Measurements from ENCODE around the gene EEIG1.
"Not testable (repeated sequence)": the region's sequence is repeated elsewhere in the genome, so short reads cannot be mapped to it uniquely, and the experiment has no call there.

The EEIG1 gene

DNA sequence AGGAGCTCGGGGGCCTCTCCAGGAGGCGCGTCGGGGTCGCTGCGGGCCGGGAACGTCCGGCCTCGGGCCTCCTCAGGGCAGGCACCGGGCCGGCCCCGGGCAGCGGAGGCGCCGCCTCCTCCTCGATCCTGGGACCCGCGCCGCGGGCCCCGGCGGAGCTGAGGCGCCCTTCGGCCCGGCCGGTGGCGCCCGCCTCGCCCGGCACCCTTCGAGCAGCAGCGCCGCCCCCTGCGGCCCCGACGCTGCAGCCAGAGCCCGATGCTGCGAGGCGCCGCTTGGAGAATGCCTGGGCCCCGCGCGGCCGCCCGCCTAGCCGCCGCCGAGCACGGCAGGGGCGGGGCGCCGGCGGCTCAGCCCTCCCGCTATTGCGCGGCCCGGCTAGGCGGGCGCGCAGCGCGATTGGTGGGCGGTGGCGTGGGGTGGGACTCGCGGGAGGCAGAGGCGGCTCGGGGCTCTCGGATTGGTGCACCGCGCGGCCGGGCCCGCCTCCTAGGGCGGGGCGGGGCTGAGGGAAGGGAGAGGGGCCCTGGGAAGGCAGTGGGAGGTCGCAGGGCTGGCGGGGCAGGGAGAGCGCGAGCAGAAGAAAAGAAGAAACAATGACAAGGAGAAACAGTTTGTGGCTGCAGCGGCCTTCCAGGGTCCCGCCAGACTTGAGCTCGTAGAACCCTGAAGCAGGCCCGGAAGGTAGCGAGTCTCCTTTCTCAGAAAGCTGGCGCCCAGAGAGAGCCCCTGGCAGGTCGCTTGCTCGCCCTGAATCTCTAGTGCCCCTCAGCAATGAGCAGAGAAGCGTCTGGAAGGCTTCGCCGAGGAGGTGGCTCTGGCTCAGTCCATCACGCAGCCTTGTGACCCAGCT lies at the start of gene EEIG1:
TSS of gene EEIG1 (minus strand) at position 284 of the 853 bp plus-strand sequence. CDS start 852 bp downstream, outside the sequence.
- FAIRE-seq: no peak

DNA sequence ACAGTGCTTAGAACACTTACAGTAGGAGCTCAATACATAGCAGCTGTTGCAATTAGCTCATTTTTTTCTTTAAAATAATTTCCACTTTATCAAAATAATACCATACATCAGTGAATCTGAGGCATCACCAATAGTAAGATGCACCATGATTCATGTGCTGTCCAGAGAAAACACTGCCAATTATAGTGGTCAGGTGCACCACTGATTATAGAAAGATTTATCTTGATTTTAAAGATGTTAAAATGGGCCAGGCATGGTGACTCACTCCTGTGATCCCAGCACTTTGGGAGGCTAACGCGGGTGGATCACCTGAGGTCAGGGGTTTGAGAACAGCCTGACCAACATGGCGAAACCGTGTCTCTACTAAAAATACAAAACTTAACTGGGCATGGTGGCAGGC lies 46.9 kb upstream of the EEIG1 start:
- FAIRE-seq (no peak), DNase-seq (ENCODE audit: low spot score) (no peak)

More for the DNA sequence above, at the start of gene EEIG1:
- DNase-seq (ENCODE audit: low spot score): peak; percentile 98

DNA sequence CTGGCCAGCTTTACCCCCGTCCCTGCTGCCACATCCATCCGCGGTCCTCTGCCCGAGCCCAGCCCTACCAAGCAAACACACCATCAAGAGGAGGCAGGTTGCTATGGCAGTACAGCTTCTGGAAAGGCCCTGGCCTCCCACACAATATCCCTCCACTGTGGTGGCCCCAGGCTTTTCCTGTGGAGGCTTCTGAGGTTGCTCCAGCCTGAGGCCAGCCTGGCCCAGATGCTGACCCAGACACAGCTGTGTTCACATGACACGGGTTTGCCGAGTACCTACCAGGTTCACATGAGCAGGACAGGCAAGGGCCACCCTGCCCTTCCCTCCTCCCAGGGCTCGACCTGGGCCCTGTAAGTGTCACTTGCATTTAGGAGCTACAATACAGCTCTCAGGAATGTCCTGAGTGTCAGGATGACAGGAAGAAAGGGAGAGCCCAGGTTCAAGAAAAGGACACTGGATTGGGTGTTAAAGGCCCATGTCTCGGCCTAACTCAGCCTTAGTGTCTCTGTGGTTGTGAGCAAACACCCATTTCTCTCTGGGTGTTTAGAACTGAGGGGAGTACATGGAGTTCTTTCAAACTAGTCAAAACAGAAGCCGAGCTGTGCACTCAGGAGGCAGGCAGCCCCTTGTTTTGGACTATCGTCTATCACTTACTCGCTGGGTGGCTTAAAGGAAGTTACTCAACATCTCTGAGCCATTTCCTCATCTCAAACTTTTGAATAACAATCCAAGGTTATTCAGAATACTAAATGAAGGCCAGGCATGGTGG lies 46.2 kb upstream of the EEIG1 start:
- DNase-seq (ENCODE audit: low spot score) (no peak), FAIRE-seq (no peak)

DNA sequence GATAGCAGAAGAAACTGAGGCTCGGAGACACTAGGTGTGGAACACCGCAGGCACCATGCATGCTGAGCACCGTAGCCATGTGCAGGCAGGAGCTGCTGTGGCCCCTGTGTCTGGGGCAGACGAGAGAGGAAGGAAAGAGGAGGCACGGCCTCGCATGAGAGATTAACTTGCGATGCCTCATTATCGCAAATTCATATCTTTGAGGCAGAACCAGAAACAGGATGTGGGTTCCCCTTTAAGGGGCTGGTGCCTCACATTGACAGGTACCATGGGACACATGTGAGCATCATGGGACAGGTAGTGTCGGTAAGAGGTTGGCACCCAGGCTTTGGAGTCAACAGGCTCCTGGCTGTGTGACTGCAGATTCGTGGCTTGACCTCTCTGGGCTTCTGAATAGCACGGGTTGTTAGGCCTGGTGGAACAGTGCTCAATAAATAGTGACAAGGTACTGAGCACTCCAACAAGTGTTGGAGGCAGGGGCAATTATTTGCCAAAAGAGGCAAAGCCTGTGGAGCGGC lies 45.5 kb upstream of the EEIG1 start:
- no peak for DNase-seq (ENCODE audit: low spot score)
- no peak for FAIRE-seq

DNA sequence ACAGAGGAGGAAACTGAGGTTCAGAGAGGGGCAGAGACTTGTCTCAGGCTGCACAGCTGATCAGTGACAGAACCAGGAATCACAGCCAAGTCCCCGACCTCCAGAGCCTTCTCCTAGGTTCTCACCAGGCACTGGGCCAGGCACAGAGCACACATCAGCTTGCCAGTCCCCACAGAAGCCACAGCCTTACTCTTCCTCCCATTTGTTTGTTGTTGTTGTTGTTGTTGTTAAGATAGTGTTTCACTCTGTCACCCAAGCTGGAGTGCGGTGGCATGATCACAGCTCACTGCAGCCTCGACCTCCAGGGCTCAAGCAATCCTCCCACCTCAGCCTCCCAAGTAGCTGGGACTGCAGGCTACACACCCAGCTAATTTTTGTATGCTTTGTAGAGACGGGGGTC lies 44.9 kb upstream of the EEIG1 start:
- FAIRE-seq: no peak
- DNase-seq (ENCODE audit: low spot score): no peak

DNA sequence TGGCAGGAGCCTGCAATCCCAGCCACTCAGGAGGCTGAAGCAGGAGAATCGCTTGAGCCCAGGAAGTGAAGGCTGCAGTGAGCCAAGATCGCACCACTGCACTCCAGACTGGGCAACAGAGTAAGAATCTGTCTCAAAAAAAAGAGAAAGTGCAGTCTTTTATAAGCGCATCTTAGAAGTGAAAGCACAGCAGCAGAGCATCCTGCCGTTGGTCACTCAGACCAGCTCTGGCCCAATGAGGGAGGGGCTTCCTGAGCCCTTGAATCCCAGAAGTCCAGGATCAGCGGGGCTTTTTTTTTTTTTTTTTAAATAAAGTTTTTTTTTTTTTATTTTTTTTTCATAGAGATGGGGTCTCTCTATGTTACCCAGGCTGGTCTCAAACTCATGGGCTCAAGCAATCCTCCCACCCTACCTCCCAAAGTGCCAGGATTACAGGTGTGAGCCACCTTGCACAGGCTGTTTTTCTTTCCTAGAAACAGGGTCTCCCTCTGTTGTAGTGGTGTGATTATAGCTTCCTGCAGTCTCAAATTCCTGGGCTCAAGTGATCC lies 44.0 kb upstream of the EEIG1 start:
- no peak for FAIRE-seq

DNA sequence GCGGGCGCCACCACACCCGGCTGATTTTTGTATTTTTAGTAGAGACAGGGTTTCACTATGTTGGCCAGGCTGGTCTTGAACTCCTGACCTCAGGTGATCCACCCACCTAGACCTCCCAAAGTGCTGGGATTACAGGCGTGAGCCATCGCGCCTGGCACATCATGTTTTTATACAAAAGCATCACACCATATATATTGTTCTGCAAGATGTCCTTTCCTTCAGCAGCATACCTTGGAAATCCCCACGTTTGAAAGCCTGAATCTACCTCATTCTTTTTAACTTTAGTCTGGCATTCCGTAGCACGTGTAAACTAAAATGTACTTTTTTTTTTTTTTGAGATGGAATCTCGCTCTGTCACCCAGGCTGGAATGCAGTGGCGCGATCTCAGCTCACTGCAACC lies 42.9 kb upstream of the EEIG1 start:
- FAIRE-seq; DNase-seq (ENCODE audit: low spot score): not testable (repeated sequence)

More for the DNA sequence above, 44.0 kb upstream of the EEIG1 start:
- no peak for DNase-seq (ENCODE audit: low spot score)

DNA sequence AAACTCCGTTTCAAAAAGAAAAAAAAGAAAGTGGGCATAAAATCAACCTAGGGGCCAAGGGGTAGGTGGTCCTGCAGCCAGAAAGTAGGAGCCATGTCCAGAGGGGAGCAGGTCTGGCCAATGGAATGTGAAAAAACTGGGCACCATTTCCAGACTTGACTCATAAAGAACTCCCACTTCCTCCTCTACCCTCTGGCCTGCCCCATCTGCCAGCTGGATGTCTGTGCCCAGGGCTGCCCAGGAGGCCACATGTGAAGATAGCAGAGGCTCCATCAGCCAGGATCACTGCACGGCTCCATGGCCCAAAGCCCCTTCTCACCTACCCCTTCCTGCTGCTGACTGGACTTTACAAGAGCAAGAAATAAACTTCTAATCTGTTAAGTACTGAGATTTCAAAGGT lies 42.1 kb upstream of the EEIG1 start:
- no peak for DNase-seq (ENCODE audit: low spot score)
- FAIRE-seq: no peak

DNA sequence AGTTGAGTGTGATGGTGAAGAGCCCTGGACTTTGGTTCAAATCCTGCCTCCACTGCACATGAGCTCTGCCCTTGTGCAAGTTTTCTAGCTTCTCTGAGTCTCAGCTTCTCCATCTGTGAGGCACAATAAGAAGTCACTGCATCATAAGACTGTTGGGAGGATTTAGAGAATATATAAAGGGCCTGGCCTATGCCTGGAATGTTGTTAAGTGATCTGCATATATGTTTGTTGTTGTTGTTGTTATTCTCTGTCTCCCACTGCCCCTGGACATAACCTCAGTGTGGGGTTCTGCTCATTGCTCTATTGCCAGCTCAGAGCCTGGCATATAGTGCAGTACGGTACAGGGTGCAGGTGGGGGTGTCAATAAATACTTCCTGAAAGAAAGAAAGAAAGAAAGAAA lies 40.3 kb upstream of the EEIG1 start:
- FAIRE-seq: no peak
- DNase-seq (ENCODE audit: low spot score): no peak

DNA sequence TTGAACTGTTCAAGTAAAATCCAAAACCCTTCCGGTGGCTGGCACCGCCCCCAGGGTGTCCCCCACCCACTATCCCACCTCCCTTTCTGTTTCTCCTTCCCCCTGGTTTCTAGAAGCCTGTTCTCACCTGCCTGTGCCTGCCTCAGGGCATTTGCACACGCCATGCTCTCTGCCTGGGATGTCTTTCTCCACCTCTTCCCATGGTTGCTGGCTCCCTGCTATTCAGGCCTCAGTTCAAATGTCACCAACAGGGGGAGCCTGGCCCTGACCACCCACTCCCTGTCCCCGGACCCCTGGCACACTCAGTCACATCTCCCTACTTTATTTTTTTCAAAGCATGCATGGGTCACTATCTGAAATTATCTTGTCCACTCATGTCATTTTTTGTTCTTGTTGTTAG lies 39.9 kb upstream of the EEIG1 start:
- FAIRE-seq (no peak), DNase-seq (ENCODE audit: low spot score) (no peak)

DNA sequence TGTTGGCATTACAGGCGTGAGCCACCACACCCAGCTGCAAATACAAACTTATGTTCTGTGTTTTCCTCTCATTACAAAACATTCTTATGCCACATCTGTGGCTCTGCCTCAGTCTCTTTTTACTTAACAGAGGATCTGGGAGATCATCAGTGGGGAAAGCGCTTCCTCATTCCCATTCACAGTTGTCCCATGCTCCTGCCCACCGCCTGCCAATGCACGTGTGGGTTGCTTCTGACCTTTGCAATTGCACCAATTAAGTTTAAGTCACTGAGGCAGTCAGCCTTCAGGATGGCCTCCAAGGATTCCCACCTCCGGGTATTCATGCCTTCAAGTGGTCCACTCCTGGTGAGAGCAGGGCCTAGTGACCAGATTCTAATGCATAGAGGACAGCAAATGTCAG lies 34.9 kb upstream of the EEIG1 start:
- FAIRE-seq (no peak), DNase-seq (ENCODE audit: low spot score) (no peak)

DNA sequence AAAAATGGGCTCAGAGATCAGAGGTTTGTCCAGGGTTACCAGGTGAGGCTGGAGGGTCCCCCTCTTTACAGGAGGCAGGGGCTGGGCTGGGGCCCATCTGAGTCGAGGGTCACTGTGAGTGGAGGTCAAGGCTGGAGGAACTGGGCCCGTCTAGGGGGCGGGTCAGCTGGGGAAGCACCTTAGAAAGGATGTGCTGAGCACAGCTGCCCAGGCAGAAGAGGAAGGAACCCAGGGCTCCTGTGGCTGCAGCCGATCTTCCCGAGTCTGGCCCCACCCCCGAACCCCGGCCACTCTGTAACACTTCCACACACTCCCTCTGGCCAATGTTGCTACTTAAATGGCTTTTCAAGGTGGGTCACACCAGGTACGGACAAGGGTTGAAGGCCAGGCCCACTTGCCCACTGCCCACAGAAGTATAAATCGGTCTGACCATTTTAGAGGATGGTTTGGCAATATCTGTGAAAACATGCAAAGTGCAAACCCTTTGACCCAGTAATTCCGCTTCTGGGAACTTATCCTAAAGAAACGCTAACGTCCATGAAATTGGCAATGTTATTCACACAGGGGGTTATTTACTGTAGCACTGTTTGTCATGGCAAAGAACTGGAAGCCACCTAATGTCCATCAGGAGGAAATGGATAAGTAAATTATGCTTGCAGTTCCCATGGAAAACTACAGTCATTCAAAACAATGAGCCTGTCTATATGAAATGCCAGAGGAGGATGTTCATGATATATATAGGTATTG lies 30.5 kb upstream of the EEIG1 start:
- DNase-seq (ENCODE audit: low spot score): no peak
- no peak for FAIRE-seq

DNA sequence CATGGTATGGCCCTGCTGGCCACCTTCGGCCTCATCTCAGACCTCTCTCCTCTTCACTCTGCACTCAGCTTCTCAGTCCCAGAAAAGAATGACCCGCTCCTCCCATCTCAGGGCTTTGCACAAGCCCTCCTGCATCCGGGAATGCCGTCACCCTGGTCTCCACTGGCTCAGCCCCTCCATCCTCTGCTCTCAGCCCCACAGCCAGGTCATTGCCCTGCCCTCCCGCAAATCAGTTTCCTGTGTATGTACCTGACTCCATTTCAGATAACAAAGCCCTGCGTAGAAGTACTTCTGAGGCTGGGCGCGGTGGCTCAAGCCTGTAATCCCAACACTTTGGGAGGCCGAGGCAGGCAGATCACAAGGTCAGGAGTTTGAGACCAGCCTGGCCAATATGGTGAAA lies 28.9 kb upstream of the EEIG1 start:
- no peak for FAIRE-seq
- DNase-seq (ENCODE audit: low spot score): no peak

DNA sequence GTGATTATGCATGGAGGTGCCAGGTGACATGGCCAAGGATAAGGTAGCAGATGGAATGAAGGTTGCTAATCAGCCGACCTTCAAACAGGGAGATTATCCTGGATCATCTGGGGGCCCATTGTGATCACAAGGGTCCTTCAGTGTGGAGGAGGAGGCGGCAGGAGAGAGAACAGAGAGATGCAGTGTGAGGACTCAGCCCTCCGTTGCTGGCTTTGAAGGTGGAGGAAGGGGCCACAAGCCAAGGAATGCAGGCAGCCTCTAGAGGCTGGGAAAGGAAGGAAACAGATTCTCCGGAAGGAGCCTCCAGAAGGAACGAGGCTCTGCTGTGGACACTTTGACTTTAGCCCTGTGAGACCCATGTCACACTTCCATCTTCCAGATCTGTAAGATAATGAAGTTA lies 27.4 kb upstream of the EEIG1 start:
- FAIRE-seq (no peak), DNase-seq (ENCODE audit: low spot score) (no peak)

DNA sequence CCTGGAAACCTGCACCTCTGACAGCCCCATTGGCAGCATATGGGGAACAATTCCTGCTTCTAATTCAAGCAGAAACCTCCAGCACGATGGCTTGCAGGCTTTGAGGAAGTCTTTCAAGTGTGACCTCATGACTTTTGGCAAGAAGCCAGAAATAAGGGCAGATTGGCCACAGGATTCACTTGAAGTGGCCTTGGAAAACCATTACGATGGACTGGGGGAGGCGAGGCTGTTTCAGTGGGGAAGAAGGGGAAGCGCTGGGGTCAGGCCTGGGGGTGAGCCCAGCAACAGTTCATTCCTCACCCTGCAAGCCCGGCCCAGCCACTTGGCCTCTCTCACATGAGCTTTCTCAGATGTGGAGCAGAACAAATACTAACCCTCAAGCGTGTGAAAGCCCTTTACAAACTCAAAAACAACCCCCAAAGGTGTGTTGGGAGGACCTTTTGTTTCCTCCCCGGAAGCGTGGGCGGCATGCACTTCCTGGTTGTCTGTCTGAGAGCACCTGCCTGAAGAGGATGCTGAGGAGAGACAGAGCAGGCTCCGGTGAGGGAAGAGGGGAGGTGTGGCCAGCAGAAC lies 26.9 kb upstream of the EEIG1 start:
- FAIRE-seq (no peak), DNase-seq (ENCODE audit: low spot score) (peak; percentile 48)

DNA sequence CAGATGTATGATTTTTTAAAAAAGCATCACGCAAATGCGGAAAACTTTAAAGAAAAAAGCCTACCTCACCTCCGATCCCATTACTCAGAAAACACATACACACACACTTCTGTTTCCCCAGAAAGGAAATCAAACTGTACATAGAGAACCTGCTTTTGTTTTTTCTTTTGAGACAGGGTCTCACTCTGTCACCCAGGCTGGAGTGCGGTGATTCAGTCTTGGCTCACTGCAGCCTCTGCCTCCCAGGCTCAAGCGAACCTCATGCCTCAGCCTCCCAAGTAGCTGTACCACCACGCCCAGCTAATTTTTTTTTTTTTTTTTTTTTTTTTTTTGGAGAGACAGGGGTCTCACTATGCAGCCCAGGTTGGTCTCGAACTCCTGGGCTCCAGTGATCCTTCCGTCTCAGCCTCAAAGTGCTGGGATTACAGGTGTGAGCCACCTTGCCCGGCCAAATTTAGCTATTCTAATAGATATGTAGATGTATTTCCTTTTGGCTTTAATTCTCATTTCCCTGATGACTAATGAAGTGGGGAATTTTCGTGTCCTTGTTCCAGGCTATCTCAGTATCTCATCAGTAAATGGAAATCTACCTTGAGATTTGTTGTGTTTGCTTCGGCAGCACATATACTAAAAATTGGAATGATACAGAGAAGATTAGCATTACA lies 25.7 kb upstream of the EEIG1 start:
- DNase-seq (ENCODE audit: low spot score) (no peak), FAIRE-seq (no peak)

DNA sequence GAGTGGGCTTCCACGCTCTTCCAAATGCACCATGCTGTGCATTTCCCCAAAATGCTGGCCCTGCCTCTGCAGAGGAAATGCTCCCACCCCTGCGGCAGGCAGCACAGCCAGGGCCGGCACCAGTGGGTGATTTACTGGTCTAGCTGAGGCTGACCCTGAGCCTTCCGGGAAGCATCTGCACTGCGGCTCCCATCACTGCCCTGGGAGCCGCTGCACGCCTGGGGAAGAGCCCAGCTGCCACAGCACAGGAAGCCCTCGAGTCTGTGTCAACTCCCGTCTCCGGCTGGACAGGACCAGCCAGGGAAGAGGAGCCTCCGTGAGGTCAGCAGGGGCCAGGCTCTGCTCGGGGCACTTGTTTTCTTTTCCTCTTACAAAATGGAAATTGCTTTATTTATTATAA lies 25.1 kb upstream of the EEIG1 start:
- FAIRE-seq (no peak), DNase-seq (ENCODE audit: low spot score) (no peak)

DNA sequence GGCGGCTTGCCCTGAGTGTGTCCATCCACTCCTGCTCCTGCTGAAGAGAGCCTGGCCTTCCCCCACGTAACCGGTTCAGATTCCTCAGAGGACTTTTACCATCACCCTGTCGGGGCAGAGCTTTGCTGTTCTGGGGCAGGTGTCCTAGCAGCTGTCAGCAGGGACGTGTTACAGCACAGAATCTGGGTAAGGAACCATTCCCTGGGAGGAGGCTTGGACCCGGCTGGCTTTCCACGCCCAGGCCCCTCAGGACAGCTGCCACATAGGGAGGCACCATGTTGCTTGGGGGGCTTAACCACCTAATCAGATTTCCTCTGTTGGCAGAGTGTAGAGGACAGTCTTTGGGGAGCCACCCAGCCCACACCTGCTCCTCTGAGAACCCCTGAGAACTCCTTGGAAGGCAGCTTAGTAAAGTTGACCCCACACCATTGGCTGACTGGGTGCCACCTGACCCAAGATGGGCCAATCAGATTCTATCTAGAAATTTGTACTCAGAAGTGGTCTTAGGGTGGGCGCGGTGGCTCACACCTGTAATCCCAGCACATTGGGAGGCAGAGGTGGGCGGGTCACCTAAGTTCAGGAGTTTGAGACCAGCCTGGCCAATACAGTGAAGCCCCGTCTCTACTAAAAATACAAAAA lies 23.3 kb upstream of the EEIG1 start:
- no peak for DNase-seq (ENCODE audit: low spot score)
- FAIRE-seq: no peak

DNA sequence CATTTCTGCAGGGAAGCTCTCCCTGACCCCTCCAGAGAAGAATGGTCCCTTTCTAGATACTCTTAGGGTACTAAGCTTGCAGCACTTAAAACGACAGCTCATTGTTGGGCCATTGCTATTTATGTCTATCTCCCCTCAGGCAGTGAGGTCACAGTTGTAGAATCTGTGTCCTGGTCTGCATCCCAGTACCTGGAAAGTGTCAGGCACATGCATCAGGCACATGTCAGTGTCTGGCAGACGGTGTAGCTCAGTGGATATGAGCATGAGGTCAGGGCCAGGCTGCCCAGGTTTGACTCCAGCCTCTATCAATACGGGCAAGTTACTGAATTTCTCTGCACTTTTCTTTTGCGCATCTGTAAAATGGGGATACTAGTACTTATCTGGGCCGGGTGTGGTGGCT lies 22.2 kb upstream of the EEIG1 start:
- FAIRE-seq: no peak
- DNase-seq (ENCODE audit: low spot score): no peak

DNA sequence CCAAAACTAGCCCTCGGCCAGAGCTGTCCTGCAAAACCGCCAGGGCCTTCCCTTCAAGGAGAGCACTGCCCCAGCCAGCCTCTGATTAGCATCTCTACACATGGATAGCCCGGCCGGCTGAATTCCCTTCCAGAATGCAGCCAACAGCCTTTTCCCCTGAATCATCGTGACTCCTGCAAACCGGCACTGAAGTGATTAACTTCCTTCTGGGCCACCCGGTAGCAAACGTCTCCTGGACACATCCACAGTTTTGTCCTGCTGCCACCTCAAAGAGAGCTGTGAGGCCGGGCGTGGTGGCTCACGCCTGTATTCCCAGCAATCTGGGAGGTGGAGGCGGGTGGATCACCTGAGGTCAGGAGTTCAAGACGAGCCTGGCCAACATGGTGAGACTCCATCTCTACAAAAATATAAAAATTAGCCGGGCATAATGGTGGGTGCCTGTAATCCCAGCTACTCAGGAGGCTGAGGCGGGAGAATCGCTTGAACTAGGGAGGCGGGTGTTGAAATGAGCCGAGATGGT lies 21.1 kb upstream of the EEIG1 start:
- no peak for FAIRE-seq
- peak; percentile 57 for DNase-seq (ENCODE audit: low spot score)
